HG02642 (cell line): ENCODE data around the gene UNC50.
A peak's percentile ranks its signal among the peaks of the same experiment; 100 is the strongest.

Experiments used
- ATAC-seq: cut with Tn5 transposase; IDR thresholded peaks from one replicate; pipeline ENCODE4 v1.9.1; 2021; ENCODE audit warnings: mild to moderate bottlenecking; ENCODE audit not compliant: unreplicated experiment, poor library complexity

Gene UNC50, protein sequence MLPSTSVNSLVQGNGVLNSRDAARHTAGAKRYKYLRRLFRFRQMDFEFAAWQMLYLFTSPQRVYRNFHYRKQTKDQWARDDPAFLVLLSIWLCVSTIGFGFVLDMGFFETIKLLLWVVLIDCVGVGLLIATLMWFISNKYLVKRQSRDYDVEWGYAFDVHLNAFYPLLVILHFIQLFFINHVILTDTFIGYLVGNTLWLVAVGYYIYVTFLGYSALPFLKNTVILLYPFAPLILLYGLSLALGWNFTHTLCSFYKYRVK

DNA sequence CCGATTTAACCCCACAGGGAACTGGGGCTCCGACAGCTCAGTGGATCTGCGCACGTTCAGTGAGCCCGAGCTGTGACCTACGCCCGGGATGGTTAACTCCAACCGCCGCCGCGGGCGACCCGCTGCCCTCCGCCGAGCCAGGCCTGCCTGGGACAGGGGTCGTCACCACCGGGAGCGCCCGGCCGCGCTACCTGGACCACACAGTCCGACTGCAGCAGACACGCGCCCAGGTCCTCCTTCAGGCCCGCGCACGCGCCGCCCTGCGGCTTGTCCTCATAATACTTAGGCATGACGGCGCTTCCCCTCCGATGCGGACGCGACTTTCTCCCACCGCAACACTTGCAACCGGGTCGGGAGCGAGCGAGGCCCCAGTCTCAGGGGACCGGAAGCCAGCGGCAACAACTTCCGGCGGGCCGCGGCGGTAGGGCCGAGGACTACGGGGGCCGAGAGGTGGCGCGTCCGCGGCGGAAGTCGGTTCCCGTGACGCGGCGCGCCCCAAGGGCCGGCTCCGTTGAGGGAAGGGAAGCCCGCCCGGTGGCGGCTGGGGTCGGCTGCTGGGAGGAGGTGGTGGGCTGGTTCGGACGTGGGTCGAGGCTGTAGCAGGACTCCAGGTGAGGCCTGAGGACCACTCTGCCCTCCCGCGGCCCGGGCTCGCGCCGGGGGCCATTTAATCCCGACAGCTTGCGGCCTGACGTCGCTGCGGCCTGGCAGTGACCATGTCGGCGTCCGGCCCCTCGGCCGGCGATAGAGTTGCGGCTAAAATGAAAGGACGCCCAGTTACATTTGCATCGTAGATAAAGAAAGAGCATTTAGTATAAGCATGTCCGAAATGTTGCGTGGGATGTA is at the start of gene UNC50, which contains the start of gene COA5:
UNC50 (plus strand) TSS at position 474 of the 846 bp plus-strand sequence. CDS start 1,171 bp downstream, outside the sequence.
COA5 (minus strand) TSS at position 397 of the 846 bp plus-strand sequence; CDS start at position 290, 107 bp downstream.
- peak; percentile 92 for ATAC-seq

DNA sequence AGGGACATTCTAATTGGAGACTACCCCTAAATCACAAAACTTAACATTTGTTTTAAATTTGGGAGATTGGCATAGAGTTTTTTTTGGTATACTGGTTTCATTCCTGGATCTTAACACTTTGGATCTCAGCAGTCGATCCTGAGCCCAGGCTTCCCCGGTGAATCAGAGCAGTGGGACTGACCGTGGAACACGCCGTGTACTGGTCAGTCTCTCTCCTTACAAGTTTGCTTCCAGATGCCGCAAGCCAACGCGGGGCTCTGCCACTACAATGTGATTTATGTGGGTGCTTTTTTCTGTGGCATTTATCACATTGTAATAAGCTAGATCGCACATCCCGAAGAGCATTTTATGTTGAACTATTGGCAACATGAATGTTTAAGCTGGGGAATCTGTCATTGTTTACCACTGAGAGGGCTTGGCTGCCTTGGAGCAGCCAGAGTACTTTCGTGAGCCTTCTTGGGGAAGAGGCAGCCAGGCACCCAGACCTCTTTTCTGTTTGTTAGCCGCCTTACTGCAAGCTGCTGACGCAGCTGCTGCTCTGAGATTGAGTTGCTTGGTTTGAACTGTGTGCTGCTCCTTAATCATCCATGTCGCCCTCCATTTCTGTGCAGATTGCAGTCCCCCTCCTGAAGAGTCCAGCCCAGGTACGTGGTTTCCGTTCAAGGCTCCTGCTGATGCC is 49.4 kb upstream of the UNC50 start:
- ATAC-seq: no peak

DNA sequence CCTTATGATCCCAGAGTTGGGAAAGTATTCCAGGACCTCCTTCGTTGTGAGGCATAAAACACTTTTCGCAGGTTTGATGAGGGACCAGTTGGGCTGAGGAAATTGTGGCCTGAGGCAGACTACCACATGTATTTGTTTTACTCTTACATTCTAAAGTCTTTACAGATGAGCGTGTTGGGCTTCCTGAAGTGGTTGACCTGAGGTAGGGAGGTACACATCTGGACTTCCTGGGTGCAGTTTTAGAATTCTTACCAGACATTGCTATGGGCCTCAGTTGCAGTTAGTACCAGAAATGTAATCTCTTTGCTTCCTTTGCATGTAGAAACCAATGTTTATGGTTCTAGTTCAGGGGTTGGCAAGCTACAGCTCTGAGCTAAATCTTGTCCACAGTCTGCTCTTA is 48.8 kb upstream of the UNC50 start:
- ATAC-seq: no peak

DNA sequence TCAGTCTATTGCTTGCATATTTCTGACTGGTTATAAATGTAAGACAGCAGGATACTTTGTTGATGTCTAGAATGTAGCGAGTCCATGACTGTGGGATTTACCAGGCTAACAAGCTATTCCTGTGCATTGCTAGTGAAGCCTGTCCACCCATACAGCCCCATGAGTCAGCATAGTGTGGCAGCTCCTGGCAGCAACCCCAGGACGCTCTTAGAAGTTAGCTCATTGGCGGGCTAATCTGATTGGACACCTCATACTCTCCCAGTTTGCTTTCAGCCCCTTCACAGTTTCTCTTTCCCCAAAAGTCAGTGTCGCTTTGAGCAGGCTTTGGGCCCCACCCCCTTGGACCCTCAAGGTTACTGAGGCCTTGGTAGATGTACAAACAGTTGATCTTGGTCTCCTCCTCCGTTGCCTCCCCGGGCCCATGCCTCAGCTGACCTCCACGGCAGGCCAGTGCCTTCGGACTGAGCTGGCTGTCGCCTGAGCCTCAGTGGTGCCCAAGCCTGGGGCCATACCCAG is 48.1 kb upstream of the UNC50 start:
- ATAC-seq: no peak

DNA sequence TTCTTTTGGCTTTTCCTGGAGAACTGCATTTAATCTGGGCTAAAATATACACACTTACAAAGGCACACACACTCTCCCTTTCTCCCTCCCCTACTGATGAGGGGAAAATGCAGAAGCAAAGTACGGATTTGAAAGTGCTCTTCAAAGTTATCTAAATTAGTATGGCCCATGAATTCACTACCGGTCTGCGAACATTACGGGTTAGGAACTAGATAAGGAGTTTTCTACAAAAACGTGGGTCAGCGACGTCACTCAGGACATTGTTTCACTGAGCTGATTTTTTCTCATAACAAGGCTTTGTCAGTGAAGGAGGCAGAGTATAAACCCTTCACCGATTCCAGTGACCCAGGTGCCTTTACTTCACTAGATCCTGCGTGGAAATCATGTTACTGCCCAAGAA is 47.4 kb upstream of the UNC50 start:
- no peak for ATAC-seq

DNA sequence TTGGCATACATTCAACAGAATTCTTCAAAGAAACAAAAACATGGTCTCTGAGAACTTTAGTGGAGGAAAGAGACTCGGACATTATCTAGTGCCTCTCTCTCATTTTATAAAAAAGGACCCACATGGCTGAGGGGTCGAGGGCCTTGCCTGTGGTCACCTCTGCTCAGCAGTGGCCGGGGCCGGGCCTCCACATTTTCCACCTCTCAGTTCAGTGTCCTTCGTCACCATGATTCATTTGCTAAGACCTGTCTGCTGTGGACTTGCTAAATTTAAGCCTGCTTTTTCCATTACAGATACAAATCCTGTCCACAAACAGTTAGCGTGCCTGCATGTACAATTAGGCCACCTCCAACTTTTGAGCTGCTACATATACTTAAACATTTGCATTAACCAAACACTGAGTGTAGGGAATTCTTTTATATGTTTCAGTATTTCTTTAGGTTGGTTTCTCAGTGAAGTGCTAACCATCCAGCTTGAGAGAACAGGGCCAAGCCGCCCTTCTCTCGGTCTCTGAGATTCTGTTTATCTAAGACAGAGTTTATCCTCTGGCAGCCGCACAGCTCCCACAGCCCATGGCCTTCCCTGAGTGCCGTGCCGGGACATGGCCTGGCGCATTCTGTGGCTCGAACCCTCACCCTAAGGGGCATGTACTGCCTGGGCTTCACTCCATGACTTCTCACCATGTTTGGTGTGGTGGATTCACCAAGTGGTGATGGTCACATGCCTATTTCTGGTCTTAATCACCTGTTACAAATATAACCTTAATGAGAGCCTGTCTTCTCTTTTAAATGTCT is 46.3 kb upstream of the UNC50 start:
- ATAC-seq: no peak

DNA sequence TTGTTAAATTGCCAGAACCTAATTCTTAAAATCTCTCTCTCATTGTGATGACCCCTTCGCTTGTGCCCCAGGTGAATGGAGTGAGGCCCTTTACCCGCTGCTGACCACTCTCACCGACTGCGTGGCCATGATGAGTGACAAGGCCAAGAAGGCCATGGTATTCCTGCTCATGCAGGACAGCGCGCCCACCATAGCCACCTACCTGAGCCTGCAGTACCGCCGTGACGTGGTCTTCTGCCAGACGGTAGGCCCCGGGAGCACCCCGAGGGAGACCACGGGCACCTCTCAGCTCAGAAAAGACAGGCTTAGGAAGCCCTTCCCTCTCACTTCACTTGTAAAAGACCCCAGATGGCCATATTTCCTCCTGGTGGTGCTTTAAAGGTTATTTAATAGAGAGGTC is 45.0 kb upstream of the UNC50 start:
- ATAC-seq: no peak

DNA sequence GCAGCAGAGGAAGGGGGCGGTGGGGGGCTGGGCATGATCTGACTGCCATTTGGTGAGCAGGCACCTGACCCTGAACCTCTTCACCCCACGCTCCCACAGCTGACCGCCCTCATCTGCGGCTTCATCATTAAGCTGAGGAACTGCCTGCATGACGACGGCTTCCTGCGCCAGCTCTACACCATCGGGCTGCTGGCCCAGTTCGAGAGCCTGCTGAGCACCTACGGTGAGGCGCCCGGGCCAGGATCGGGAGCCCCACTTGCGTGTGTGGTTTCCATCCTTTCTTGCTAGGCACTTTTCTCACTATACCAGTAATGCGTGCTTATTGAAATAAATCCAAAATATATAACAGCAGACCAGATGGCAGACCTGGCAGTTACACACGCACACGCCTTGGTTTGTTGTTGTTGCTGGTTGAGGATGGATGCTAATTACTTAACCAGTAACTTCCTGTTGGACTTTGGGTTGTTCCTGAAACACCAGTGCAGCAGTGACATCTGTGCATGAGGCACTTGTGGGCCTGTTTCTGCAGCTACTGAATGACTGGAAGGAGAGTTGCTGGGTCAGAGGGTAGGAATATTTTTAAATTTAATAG is 43.8 kb upstream of the UNC50 start:
- ATAC-seq: no peak

DNA sequence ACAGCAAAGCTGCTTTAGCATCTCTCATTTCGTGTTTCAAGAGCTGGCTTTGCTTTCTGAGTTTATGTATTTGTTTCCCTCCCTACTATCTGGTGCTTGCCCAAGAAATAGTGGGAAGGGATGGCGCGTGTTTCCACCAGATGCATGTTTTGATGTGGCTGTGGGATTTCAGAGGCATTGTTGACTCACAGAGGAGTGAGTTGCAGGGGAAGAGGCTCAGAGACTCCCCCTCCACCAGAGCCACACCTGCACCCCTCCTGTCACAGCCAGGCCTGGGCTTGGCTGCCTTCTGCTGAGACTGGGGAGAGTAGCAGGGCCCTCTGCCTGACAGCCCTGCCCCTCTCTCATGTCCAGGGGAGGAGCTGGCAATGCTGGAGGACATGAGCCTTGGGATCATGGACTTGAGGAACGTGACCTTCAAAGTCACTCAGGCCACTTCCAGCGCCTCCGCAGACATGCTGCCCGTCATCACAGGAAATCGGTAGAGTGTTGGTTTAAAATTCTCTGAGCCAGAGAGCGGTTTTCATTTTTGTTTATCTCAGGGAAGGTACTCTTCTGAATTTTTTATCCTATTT is 43.0 kb upstream of the UNC50 start:
- no peak for ATAC-seq

DNA sequence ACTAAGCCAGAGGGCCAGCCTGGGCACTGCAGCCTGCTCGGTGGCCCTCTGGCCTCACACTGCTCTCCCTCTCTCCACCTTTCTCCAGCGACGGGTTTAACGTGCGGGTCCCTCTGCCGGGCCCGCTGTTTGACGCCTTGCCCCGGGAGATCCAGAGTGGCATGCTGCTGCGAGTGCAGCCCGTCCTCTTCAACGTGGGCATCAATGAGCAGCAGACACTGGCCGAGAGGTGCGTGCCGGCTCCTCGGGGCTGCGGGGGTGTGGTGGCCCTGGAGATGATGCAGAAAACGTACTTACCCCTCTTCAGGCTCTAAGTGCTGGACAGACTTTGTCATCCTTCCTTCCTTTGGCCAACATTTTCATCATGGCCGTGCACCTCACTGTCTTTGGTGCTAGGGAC is 42.4 kb upstream of the UNC50 start:
- ATAC-seq: no peak

DNA sequence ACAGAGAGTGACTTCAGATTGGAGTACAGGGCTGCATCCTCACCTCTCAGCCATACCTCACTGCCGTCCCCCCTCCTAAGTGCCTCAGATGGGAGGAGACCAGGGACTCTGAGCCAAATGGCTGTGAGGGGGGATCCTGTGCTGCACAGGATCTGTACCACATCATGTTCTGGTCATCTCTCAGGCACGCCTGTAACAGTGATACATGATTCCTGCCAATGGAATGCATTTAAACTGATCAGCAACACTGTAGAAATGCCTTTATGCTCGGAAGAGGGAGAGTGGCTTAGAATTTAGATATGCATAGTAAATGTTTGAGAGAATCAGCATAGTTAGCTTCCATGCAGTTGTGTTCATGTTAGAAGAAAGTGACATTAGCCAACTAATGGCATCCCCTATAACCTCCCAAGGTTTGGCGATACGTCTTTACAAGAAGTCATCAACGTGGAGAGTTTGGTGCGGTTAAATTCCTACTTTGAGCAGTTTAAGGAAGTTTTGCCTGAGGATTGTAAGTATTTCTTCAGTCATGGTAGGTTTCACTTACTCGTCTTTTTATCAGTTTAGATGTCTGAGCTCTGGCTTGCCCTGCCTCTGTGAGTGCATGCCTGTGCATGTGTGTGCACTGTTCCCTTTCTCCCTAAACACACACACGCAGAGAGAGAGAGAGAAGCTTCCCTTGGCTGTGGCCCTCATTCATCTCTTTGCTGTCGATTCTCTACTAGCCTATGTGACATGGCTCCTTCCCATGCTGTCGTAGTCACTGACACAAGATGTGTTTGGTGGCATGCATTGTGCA is 40.0 kb upstream of the UNC50 start:
- no peak for ATAC-seq

DNA sequence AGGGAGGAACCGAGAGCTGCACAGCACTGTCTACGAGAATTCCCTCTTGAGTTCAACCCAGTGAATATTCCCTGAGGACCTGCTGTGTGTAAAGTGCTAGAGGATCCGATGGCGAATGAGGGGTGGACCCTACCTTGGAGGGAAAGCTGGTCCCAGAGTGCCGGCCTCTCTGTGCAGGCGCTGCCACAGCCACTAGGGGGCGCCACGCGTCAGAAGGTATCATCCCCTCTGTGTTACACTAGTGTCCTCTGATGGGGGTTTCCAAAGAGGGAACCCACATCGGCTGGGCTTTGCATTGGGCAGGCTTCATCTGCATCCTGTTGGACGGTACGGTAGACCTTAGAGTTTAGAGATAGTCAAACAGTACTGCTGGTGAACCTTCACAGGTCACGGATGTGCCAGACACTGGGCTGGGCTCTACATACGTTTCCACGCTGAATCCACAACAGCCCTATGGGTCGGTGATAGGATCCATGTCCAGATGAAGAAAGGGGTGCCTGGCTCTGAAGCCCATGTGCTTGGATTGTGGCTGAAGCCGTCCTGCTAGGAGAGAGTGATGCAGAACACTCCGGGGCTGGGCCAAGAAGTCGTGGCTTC is 39.1 kb upstream of the UNC50 start:
- ATAC-seq: peak; percentile 56

DNA sequence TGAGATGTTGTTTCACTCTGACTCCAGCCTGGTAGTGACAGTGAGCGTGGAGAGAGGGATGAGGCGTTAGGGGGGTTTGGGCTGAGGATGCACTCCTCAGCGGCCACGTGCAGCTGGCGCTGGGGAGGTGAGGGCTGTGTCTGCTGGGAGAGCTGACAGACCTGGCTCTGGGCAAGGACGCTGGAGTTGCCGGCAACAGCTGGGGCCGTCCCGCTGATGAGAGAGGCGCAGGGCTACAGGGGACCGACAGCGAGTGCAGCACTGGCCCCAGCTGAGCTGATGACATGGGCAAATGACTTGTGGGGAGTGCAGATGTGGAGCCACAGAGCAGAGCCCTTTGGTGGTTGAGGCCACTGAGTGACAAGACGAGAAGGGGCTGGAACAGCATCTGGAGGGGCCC is 38.5 kb upstream of the UNC50 start:
- no peak for ATAC-seq

DNA sequence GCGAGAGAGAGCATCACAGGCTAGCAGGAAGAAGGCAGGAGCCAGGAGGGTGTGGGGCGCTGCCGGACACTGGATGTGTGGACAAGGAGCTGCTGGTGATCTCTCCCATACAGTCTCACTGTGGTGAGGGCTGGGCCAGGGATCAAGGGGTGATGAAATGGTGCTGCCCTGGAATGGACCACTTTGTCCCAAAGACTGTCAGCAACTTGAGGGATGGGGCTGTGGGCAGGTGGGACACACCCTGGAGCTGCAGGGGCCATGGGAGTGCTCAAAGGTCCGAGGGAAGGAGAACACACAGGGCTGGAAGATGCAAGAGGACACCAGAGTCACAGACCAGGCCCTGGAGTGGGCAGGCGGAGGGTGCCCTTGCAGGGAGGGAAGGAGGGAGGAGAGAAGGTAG is 38.0 kb upstream of the UNC50 start:
- ATAC-seq: no peak

DNA sequence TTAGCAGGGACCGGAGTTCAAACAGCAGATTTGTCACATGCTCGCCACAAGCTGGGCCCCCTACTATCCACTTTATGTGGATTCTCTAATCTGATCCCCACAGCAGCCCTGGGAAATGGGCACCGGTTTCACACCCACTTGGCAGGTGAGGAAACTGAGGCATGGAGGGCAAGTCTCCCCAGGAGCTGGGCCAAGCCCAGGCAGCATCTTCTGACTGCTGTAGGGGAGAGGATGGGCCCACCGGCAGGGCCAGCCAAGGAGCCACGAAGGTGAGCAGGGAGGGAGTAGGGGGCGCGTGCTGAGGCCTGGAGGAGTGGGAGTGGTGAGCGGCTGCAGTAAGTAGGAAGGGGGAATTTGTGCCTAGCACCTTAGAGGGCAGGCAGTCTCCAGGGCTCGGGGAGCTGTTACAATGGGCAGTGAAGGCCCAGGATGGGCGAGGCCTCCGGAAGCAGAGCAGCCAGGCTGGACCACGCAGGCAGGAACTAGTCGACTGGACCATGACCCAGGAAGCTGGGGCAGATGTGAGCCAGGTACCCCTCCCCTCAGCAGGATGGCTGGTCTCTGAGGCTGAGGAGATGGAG is 37.2 kb upstream of the UNC50 start:
- ATAC-seq: no peak

DNA sequence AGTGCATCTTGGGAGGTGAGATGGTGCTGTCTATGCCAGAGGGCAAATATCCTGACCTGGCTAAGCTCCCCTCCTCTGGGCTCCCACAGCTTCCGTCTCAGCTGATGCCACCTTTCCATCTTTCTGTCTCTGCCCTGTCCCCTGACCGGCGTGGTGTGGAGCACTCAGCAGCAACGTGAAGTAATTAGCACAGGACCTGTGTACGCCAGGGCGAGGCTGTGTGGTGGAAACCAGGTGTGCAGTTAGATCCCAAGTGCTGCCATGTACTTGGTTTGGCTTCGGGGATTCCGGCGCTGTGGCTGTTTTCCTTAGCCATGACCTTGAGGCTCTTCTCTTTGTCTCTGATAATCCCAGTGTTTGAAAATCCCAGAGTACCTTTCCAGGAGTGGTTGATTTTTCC is 36.6 kb upstream of the UNC50 start:
- ATAC-seq: no peak

DNA sequence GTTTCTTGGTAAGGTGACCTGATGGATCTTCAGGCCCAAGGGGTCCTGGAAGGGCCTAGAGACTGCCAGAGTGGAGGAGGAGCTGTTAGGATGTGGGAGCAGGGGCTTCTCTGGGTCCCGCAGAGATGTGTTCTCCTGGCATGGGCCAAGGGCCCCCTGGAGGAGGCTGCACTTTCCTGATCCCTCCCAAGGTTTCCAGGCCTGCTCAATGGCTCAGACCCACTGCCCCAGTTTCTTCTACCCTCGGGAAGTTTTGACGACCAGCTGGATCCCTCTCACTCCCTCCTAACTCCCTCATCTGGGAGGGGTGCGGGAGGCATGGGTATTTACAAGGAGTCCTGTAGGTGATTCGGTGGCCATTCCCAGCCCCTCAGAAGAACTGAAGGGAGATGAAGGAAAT is 36.2 kb upstream of the UNC50 start:
- ATAC-seq: no peak

DNA sequence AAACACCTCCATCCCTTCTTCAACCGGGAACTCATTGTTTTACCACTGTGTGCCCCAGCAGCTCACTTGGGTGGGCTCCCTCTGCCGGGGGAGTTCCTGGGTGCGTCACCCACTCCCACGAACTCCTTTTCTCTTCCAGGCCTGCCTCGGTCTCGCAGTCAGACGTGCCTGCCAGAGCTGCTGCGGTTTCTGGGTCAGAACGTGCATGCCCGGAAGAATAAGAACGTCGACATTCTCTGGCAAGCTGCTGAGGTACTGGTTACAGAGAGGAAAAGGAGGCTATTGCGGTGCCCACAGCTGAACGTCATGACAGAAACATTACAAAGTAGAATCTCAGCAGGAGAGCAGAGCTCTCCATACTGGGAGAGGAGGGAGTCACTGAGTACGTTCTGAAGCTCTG is 35.7 kb upstream of the UNC50 start:
- ATAC-seq: no peak
